GM20431 (cell line): ENCODE measurements around the gene MPND.

ENCODE experiments used
- in situ Hi-C: fragments of 300-500 bp; cut with MseI, MboI; formaldehyde crosslinking; loops from one replicate; pipeline ENCODE4 v1.15.0; 2020; ENCODE audit warnings: low sequenced_read_pairs; ENCODE audit not compliant: unreplicated experiment

The MPND gene, protein sequence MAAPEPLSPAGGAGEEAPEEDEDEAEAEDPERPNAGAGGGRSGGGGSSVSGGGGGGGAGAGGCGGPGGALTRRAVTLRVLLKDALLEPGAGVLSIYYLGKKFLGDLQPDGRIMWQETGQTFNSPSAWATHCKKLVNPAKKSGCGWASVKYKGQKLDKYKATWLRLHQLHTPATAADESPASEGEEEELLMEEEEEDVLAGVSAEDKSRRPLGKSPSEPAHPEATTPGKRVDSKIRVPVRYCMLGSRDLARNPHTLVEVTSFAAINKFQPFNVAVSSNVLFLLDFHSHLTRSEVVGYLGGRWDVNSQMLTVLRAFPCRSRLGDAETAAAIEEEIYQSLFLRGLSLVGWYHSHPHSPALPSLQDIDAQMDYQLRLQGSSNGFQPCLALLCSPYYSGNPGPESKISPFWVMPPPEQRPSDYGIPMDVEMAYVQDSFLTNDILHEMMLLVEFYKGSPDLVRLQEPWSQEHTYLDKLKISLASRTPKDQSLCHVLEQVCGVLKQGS

DNA sequence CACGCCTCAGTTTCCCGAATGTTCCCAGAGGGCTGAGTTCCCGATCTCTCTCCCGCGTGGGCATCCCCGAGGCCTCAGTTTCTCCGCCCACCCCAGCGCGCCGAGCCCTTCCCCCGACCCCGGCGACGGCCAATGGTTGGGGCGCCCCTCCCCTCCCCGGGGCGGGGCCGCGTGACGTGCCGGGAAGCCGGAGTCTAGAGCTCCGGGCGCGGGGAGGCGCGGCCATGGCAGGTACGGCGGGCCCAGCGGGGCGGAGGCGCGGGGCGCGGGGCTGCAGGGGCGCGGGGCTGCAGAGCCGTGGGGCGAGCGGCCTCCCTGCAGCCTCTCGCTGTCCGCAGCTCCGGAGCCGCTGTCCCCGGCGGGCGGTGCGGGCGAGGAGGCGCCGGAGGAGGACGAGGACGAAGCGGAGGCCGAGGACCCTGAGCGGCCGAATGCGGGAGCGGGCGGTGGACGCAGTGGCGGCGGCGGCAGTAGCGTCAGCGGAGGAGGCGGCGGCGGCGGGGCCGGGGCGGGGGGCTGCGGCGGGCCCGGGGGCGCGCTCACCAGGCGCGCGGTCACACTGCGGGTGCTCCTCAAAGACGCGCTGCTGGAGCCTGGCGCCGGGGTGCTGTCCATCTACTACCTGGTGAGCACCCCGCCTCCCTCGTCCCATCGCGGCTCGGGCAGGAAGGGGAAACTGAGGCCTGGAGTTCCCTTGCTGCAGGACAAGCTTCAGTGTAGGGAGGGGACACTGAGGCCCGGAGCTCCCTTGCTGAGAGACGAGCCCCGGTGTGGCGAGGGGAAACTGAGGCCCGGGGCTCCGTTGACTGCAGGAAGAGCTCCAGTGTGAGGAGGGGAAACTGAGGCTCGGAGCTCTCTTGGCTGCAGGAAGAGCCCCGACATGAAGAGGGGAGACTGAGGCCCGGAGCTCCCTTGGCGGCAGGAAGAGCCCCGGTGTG lies at the start of gene MPND:
TSS of gene MPND (plus strand) at position 193 of the 938 bp plus-strand sequence. CDS start at position 225, 32 bp downstream.
- in situ Hi-C loops: no loop called here

DNA sequence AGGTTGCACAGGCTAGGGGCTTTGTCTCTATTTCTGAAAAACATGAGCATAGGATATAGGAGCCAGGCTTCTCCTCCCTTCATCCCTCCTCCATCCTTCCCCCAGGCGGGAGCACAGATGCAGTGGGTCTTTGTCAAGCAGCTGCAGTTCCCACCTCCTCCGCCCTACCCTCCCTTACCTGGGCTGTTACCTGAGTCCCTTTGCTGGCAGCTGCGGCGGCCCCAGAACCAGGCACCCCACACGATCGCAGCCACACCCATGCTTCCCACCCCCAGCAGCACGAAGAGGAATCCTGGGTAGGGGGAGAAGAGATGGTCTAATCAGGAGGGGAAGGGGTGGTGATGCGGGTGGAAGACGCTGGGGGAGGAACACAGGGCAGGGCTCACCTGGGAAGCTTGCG lies 49.0 kb upstream of the MPND start:
- in situ Hi-C loops: no loop called here

DNA sequence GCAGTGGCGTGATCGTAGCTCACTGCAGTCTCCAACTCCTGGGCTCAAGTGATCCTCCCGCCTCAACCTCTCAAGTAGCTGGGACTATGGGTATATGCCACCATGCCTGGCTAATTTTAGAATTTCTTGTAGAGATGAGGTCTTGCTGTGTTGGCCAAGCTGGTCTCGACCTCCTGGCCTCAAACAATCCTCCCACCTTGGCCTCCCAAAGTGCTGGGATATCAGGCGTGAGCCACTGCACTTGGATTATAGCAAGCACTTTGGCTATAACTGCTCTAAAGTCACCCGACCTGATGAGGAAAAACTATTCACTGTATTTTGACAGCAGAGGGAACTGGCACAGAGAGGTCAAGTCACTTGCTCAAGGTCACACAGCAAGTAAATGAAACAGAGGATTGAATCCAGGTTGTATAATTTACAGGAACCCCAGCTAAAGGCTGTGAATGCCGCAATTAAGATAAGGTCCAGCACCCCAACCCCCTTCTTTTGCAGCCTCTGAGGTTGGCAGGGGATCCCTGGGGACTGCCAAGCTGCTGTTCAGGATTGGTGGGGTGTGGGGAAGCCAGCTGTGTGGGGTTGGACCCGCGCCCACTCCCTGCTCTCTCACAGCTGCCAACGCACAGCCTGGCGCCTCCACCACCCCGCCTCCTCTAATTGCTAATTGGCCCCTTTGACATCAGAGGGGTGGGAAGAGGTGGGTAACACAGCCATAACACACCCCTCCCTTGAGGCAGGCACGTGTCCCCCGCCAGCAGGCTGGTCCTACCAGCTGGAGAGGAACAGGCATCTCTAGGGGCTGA lies 47.2 kb upstream of the MPND start:
- in situ Hi-C loops: no loop called here

GRCh38 chr19:4297901-4298809 lies 45.2 kb upstream of the MPND start:
- in situ Hi-C loops: no loop called here

DNA sequence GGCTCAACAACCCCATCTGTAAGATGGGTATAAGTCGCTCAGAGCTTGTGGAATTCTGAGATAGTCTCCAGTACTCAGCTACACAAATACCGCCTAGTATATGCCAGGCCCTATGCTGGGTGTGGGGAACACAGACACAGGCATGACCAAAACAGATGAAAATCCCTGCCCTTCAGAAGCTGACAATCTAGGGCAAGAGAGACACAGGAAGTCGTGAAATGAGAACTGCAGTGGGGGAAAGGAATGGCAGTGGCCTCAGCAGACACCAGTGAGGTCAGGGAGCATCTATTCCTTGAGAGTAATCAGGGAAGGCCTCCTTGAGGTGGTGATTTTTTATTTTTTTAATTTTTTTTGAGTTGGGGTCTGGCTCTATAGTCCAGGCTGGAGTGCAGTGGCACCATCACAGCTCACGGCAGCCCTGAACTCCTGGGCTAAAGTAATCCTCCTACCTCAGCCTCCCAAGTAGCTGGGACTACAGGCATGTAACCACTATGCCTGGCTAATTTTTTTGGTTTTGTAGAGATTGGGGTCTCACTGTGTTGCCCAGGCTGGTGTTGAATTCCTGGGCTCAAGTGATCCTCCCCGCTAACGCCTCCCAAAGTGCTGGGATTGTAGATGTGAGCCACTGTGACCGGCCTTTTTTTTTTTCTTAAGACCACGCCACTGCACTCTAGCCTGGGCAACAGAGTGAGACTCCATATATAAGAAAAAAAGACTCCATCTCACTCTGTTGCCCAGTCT lies 44.4 kb upstream of the MPND start:
- in situ Hi-C loops: no loop called here

GRCh38 chr19:4300589-4300988 lies 42.8 kb upstream of the MPND start:
- in situ Hi-C loops: no loop called here

DNA sequence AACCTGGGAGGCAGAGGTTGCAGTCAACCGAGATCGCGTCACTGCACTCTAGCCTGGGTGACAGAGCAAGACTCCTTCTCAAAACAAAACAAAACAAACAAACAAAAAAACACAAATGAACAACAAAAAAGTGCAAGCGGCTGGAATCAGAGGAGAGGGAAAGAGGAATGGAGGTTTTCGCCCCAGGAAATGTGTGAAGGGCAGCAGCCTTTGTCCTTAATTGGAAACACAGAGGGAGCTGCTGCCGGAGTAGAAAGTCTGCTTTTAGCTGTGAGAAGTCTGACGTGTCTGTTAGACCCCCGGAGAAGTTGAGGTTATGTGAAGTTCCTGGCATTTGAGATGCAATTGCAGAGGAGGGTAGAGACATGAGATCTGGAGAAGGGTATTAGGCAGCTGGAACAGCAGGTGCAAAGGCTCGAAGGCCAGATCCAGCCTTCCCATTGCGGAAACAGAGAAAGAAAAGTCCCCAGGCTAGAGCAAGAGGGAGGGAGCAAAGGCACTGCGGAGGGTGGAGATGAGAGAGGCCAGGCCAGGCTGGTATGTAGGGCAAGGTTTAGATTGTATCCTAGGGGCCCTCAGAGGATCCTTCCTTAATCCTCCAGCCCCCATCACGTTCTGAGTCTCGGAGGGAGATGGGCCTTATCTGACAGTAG lies 41.6 kb upstream of the MPND start:
- in situ Hi-C loops: no loop called here

GRCh38 chr19:4302243-4302640 lies 41.1 kb upstream of the MPND start, which contains the start of gene TMIGD2:
TSS of gene TMIGD2 (minus strand) at chr19:4302389. CDS start at chr19:4302385, 4 bp downstream.
- in situ Hi-C loops: no loop called here

DNA sequence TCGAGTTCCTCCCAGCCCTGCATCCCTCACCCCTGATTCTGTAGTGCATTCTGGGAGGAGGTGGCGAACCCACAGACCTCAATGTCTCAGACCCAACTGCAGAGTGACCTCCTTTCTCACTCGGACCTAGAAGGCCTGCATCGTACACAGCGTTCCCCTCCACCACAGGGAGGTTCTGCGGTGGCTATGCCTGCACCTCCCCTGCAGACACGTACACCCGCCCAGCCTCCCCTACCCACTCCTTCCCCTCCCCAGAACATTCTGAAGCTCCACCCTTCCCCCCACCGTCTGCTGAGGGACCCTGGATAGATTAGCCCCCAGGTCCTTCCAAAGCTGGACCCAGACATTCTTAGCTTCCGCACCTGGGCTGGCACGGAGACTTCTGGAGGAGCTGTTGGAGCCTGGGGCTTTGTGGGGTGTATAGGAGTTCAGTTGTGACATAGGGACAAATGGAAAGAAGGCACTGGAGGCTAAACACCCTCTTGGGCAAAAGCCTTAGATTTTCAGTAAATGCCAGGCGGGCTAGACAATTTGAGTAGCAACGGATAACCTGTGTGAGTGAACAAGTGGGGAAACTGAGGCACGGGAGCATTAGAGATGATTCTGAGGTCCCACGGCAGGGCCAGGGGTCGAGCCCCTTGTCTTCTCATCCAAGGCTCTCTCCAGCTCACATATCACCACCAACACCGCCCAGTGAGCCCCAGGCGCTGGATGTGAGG lies 39.4 kb upstream of the MPND start:
- in situ Hi-C loops: no loop called here

- in situ Hi-C loops: no loop called here
Measured at GRCh38 chr19:4304538-4305256, 38.7 kb upstream of the MPND start, which contains the start of gene FSD1. TSS of gene FSD1 (plus strand) at chr19:4304598. CDS start at chr19:4304747, 149 bp downstream.

DNA sequence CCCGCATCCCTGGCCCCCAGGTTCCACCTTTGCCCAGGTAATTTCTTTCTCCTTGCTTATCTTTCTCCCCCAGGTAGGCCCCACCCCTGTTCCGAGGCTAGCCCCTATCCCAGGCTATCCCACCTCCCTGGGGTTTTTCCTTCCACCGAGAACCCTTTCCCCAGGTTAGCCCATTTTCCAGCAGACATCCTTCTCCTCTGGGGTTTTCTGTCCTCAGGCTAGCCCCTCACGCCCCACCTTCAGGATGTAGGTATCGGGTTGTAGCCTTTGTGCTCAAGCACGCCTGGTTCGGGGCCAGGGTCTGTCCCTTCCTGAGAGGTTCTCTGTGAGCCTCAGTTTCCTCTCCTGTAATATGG lies 38.1 kb upstream of the MPND start:
- in situ Hi-C loops: no loop called here

DNA sequence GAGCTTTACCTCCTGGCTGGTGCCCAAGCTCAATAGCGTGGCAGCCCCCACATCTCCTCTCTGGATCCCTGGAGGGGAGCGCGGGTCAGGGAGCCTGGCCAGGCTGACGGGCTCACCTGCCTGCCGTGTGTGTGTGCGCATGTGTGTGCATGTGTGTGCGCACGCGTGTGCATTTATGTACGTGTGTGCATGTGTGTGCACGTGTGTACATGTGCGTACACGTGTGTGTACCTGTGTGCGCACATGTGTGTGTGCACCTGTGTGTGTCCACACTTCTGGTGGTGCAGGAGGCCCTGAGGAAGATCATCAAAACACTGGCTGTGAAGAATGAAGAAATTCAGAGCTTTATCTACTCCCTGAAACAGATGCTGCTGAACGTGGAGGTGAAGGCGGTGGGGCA lies 37.7 kb upstream of the MPND start:
- in situ Hi-C loops: no loop called here

GRCh38 chr19:4310247-4311121 lies 32.9 kb upstream of the MPND start:
- in situ Hi-C loops: no loop called here

GRCh38 chr19:4313847-4314490 lies 29.4 kb upstream of the MPND start:
- in situ Hi-C loops: no loop called here

DNA sequence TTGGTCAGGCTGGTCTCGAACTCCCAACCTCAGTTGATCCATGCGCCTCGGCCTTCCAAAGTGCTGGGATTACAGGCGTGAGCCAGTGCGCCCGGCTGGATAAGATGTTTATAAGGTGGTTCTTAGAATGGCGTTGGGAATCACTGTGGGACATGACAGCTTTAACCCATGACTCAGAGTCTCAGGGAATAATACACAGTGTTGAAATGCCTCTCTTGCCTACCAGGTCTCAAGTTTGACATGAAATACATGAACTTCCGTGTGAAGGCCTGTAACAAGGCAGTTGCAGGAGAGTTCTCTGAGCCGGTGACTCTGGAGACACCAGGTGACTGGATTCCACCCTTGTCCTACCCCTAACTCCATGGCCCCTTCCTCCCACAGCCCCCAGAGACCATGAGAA lies 26.4 kb upstream of the MPND start:
- in situ Hi-C loops: no loop called here
